ENCODE data around the gene WDR44.
"Not testable (repeated sequence)": the region's sequence is repeated elsewhere in the genome, so short reads cannot be mapped to it uniquely, and the experiment has no call there.

The WDR44 gene

DNA sequence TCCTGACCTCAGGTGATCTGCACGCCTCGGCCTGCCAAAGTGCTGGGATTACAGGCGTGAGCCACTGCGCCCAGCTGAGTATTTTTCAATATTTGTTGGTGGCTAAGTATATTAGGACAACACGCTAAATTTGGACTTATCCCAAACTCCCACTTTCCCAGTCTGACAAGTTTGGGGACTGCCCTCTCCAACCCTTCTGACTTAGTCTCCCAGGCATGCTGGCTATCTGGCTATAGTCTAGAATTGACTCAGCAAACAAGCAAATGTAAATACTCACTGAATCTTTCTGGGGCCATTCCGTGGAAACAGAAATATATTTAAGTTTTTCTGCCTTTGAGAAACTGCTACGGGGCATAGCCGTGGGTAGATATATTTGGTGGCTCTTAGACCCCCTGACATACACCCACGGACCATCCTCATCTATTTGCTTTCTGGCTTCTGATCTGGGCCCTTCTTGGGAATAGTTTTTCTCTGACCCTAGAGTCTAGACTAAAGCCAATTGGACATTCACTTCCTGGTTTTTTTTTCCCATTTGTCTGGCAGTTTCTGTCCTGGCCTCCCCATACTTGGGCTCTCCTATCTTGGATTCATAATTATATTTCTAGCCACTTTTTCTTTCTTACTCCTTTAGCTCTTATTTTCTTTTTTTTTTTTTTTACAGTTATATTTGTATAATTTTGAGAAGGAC is 138.5 kb downstream of the WDR44 start:
- DNase-seq = no peak

DNA sequence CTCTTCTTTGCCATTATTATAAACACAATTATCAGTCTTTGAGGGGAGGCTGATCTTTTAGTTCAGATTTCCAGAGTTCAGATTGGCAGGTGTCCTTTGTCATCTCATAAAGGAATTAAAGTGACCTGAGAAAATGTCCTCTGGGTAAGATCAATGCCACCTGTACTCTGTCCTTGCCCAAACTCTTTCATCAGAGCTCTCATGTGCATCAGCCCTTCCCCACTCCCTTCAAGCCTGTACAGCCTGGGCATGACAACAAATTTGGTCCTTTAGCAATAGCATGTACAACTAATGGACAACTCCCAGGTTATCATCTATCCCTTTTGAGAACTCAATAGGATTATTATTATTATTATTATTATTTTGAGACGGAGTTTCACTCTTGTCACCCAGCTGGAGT is 140.8 kb downstream of the WDR44 start:
- DNase-seq = not testable (repeated sequence)

DNA sequence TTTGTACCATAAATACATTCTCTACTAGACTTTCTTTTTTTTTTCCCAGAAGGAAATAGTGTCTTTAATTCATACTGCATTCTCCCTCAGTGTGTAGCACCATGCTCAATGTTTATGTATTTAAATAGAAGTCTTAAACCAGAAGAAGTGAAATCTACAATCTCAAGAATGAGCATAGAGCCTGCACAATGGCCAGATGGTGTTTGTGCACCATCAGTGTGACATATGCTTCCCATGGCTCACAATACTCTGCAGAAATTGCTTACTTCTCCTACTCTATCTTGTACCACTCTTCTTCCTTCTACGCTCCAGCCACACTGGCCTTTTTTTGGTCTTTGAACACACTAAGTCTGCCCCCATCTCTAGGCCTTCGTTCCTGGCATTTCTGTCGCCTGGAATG is 147.1 kb downstream of the WDR44 start:
- DNase-seq = no peak

DNA sequence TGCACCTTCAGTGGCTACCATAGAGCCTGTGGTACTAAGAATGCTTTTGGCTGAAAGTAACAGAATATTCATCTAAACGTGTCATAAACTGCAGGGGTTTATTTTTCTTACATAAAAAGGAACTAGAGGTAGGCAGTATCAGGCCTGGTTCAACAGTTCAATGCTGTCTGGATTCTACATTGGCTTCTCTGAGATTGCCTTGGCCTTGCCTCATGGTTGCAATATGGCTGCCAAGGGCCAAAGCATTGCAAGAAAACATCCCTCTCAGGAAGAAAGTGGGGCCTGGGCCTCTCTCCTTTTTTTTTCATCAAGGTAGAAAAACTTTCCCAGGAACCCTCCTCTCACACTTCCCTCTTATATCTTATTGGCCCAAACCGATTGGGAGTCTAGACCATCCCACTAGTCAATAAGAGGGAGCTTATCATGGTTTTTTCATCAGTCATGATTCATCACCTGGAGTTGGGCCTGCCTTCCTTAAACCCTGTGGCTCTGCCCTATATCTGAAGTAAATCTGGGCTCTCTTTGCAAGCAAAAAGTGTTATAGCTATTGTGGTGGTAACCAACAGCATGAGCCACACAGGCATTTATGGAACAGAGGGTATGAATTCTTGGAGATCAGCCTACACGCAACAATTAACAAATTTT is 147.9 kb downstream of the WDR44 start:
- no peak for DNase-seq

DNA sequence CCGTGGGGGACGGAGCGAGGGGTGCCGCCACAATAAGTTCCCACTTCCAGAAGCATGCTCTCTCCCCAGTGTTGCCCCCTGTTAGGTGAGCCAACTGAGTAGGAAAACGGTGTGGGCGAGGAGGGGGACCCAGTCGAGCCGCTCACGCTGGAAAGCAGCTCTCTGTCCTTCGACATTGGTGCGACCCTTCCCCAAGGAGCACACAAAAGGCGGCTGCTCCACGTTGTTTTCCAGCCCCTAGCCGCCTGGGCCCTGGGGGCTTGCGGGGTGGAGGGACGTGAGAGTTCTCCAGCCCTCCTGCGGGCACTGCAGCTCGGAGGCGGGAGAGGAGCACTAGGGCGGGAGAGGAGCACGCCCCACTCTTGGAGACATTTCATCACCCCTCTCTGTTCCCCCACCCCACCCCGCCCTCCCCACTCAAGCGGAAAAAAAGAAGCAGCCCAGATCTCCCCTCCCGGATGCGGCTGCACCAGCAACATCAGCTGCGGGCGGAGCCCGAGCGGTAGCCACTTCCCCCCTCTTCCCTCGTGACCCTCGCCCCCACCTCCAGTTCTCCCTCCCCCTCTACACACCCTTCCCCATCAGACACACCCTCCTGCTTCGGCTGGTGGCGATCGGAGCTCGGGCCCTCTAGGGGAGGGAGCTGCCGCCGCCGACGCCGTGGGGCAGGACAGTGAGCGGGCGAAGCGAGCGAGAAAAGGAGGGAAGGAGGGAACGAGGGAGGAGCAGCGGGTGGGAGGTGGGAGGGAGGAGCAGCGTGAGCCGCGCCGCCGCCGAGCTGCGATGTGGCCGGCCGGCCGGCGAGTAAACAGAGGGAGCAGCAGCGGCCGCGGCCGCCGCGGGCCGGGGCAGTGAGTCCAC is 149.4 kb downstream of the WDR44 start, which contains the start of gene DOCK11:
DOCK11 (plus strand) TSS at position 755 of the 861 bp plus-strand sequence. CDS start 157 bp downstream, outside the sequence.
- peak; percentile 88 for DNase-seq

DNA sequence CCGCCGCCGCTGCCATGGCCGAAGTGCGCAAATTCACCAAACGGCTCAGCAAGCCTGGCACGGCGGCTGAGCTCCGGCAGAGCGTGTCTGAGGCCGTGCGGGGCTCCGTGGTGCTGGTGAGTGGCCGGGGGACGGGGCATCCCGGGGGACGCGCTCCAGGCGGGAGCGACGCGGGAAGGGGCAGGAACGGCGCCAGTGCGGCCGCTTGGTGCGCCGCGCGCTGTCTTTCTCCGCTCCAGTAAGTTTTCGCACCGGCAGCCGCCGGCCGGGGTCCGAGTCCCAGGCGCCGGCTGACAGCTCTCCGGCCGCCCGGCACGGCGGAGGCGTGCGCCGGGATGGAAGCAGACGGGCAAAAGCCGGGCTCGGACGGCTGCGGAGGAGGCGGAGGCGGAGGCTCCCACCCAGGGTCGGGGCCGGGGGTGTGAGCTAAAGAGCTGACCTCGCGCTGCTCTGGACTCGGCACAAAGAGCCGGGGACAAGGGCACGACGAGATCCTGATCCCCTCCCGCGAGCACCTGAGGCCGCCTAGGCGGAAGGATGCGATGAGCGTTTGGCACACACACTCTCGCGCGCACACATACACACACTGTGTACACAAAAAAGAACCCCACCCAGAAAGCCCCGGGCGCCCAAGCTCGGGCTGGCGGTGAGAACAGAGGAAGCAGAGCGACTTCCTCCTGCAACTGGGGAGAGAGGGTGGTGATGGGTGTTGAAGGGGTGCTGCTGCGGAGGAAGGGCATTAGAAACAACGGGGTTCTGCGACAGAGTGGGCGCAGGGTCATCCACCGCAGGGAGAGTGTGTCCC is 150.3 kb downstream of the WDR44 start:
- peak; percentile 44 for DNase-seq

DNA sequence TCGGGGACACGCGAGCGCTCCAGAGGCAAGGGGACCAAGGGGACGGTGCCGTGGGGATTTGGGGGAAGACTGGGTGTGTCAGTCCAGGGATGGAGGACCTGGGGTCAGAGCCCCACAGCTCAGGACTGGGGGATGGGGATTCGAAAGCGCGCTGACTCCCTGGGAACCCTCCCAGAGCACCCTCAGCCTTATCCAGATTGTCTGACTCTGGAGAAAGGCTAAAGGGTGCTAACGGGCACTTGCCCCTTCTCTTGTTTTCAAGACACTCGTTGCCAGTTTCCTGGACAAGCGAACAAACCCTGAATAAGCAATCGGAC is 150.8 kb downstream of the WDR44 start:
- no peak for DNase-seq

DNA sequence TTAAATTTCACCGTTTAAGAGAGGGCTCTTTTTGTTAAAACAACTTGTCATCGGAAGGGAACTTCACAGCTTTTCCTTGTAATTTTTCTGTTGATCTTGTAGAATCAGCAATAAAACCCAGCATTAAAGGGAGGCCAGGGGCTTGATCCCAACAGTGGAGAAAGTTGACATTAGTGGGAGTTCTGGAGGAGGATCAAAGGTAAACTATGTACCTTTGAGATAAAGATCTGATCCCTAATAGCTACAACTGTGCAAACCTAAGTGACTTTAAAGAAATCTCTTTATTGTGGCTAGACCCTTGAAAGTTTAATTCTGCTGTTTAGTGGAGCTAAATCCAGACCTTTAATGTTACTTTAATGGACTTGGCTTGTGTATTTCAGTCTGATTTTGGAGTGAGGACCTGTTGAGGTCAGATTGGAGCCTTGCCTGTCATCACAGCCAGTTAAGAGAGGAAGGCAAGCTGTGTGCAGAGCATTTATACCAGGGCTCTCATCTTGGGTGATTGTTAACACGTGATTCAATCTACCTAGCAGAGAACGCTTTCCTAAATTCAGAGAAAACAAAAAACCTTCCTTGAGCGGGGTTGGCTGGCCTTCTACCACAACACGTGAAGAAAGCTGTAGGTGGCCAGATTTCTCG is 151.4 kb downstream of the WDR44 start:
- no peak for DNase-seq

DNA sequence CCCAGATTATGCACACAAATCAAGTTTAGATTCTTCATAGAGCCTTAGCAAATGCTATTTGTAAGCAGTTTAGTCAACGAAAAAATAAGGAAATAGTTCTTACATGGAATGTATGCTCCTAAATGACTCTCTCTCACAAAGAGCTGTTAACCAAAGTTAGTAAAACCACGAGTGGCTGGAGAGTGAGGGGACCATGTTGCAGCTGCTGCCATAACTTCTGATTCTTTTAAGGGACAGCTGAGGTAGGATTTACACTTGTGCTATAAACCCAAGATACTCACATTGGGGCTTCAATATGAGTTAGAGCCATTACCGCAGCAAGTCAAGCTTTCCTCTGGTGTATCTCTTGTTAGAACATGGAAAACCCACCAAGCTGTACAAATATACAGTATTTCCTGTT is 152.4 kb downstream of the WDR44 start:
- no peak for DNase-seq

DNA sequence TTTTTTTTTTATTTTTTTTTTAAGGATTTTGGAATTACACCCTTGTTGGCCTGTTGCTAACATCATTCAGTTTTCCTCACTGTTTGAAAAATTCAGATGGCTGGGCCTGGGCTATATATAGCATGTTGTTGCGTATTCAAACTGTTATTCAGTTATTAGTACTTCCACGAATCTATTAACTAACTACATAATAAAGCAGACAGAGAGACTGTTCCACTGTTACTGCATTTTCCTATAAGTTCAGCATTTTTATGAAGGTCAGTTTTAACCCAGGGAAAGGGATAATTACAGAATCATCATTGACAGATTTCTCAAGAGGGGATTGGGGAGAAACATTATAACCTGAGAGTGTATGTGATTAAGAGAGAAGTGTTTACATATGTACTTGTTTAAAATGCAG is 152.8 kb downstream of the WDR44 start:
- DNase-seq = no peak

DNA sequence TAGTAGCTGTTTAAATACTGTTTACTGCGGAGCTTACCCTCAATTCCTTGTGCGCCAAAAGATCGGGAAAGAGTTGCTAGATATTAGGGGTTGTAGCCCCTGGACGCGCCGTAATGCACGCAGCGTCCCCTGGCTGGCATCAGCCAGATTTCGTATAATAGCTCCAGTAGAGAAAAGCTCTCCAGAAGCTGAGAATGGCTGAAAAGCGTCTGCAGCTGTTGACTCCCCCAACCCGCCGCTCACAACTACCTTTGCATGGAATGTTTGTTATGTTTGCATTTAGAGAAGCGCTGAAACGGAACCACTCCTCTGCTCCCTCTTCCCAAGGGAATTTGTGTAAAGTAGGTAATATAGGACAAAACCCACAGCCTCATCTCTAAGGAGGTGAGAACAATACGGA is 153.4 kb downstream of the WDR44 start:
- no peak for DNase-seq
